NK-92 (cell line): ENCODE measurements around the gene AMN1.
"Not testable (repeated sequence)": the region's sequence is repeated elsewhere in the genome, so short reads cannot be mapped to it uniquely, and the experiment has no call there.

Experiments used
- DNase-seq: peaks from one replicate; lab custom pipeline; 2025; ENCODE audit not compliant: unreplicated experiment; lab: John Stamatoyannopoulos, UW

AMN1 gene

DNA sequence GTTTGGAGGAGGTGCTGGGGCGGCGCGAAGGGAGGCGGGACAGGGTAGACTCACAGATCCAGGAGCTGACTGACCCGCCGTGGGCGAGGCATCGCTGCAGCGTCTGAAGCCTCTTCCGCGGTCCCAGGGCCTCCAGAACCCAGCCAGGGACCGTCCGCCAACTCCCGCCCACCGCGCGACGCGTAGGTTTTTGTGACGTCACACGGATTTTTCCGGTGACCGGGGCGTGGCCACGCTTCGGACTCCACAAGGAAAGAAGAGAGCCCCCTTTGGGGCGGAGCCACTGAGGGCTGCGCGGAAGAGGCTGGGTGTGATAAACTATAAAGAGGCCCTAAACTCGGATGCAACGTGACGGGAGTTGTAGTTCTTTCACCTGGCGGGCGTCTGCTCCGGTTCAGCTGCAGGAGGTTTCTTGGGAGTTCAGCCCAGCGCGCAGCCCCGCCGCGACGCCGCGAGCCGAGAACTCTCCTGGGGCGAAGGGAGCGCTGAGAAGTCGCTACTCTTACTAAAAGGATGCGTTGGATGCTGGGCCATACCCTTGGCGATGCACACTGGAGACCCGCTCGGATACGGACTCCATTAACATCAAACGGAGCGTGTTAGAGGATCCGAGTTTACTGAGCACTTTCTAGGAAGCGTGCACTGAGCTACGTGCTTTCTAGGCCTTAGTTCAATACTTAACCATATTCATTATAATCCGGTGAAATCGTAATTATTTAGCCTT, at the start of gene AMN1:
Gene AMN1 (minus strand): TSS at position 105 of the 724 bp plus-strand sequence. CDS start 13 bp downstream, at position 92.
- DNase-seq: peak; percentile 66

DNA sequence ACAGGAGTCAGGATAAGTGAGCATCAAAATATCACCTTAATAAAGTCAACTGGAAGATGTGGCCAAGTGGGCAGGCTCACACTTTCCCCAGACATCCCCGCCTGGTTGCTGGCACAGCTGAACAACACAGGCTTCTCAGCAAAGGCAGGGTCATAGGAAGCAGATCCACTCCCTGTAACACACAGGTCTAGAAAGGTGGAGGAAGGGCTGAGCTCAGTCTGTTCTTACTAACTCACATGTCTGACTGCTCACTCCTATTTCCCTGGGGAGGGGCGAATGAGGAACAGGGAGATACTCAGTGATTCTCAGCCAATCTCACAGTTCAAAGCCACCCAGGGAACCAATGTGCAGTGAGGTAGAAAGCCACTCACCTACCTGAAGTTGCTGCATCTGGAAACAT, 45.0 kb upstream of the AMN1 start:
- no peak for DNase-seq

DNA sequence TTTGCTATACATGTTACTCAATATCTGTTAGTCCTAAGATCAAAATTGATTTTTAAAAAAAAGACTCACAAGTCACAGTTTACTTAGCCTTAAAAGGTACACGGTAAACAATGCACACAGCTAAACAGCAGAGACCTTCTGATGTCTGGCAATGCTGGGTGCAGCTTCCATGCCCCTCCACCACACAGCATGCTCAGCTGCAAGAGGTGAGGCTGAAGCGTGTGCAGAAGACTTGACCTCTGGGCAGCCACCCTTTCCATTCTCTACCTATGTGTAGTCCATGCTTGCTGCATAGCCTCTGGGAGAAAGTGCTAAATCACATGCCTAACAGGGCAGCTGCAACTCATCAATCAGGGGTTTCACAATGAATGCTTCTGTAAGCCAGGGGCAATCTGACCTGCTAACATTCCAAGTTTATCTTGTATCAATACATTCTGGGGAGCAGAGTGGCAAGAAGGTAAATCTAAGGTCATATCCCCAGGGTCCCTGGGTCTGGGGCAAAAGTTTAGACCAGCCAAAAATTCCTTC, 44.5 kb upstream of the AMN1 start:
- DNase-seq: no peak

DNA sequence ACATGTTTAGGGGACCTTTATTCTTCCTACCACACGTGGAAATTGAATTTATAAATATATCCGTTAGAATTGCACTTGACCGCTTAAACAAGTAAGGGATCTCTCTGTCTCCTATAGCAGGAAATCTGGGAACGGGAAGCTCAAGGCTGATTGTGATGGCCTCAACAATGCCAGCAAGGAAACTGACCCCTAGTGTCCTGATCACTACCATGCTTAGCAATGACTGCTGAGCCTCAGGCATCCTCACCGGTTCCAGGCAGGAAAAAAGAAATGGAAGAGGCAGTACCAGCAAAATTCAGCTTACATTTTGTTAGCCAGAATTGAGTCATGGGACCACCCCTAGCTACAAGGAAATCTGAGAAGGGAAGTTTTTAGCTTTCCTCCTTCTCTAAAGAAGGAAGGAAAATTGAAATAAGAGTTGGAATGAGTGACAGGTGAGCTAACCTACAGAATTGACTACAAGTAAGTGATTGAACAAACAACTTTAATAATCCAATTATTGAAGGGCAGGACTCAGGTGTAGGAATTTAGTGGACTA, 43.9 kb upstream of the AMN1 start:
- DNase-seq: no peak

DNA sequence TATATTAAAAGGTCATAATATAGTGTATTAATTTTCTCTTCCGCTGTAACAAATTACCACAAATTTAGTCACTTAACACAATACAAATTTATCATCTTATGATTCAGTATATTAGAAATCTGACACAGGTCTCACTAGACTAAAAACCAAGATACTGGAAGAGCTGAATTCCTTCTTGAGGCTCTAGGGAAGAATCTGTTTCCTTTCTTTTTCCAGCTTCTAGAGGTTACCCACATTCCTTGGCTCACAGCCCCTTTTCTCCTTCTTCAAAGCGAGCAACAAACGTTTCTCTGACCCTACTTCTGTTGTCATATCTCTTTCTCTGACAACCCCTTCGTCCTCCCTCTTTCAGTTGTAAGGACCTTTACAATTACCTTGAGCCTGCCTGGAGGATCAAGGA, 43.4 kb upstream of the AMN1 start:
- DNase-seq: no peak

DNA sequence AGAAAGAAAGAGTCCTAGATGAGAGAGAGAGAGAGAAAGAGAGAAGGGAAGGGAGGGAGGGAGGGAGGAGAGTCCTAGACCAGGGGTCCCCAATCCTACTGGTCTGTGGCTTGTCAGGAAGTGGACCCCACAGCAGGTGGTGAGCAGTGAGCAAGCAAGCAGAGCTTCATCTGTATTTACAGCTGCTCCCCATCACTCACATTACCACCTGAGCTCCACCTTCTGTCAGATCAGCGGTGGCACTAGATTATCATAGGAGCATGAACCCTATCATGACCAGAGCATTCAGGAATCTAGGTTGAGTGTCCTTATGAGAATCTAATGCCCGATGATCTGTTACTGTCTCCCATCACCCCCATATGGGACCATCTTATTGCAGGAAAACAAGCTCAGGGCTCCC, 39.2 kb upstream of the AMN1 start:
- DNase-seq: no peak

DNA sequence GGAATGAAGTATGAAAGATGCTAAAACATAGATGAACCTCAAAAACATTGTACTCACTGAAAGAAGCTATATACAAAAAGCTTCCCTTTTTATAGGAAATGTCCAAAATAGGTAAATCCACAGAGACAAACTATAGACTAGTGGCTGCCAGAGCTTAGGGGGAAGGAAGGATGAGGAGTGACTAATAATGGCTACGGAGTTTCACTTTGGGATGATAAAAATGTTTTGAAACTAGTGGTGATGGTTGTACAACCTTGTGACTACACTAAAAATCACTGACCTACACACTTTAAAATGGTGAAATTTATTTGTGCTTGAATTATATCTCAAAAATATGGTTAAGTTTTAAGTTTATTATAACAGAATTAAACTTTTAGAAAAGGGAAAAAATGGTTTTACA, 37.1 kb upstream of the AMN1 start:
- DNase-seq: no peak

DNA sequence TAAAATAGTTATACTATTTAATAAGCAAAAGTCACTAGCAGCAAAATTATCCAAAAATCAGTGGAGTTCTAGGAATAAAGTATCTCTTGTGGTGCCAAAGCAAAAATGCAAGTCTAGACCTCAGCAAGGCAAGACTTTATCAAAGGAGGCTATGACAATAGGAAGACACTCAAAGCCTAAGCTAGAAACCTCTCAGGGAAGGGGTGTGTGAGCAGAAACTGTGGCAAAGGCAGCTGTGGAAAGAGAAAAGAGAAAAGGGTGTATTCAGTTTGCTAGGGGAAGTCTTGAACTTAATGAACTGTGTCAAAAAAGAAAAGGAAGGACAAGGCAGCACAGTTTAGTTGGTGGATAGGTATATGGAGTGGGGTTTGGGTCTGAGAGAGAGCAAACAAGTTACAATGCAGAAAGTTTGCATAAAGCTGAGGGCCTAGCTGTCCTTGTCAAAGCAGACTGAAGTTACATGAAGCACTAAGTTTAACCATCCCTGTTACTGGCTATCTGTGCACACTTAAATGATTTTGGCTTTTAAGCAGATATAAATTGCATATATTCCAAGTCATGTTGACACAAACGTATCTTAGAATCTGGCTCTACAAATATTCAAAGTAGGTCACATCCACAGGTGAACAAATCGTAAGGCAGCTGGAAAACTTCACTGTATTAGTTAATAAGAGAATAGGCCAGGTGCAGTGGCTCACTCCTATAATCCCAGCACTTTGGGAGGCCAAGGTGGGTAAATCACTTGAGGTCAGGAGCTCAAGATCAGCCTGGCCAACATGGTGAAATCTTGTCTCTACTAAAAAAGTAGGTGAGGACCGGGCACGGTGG, 31.0 kb upstream of the AMN1 start:
- DNase-seq: no peak

DNA sequence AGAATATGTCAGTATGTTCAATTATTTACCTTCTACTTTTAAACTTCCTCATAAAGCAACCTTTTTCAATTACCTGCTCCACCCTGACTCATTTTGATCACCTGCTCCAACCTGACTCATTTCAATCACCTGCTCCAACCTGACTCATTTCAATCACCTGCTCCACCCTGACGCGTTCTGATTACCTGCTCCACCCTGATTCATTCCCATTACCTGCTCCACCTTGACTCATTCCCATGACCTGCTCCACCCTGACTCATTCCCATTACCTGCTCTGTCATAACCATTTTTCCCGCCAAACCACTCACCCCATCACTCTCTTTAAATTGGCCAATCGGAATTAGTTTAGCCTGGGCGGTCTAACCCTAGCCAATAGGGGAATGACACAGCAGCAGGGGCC, 29.5 kb upstream of the AMN1 start:
- not testable (repeated sequence) for DNase-seq

DNA sequence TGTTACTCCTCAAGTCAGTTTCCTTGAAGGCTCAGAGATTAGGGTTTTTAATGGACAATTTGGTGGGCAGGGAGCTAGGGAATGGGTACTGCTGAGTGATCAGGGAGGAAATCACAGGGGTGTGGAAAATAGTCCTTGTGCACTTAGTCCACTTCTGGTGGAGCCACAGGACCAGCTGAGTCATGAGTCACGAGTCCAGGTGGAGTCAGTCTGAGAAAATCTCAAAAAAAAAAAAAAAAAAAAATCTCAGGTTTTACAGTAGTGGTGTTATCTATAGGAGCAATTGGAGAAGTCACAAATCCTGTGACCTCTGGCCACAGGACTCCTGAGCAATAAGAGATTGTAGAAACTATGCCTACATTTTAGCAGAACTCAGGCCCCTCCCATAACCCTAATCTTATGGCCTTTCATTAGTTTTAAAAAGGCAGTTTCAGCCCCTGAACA, 28.2 kb upstream of the AMN1 start:
- DNase-seq: no peak

DNA sequence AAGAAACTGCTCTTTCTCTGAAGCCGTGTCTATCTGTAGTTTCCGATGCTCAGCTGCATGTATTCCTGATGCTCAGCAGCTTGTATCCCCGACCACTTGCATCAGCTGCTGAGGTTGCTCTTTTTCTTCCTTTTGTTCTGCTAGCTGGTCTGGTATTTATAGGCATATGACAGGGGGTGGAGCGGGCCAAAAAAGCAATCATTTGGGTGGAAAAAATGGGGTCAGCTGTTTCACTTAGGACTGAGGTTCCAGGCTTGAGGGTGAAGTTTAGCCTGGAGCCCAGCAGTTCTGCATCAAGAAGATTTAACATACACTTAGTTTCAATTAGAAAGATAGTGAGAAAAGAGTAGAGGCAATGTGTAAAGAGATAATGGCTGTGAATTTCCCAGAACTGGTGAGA, 23.6 kb upstream of the AMN1 start:
- DNase-seq: no peak

DNA sequence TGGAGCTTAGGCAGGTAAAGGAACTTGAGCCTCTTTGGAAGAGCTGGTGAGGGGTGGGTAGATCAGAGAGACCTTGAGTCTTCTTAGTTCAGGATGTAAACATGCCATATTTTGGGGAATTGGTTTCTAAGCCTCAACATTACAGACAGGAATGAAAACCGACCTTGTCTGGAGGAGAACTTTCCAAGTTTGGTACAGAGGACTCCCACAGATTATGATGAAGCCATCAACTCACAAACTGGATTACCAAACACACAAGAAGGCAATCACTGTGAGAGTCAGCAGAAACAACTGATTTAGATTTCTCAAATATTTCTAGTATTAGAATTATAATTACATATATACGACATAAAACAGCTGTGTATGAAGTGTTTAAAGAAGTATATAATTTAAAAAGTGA, 22.3 kb upstream of the AMN1 start:
- no peak for DNase-seq

DNA sequence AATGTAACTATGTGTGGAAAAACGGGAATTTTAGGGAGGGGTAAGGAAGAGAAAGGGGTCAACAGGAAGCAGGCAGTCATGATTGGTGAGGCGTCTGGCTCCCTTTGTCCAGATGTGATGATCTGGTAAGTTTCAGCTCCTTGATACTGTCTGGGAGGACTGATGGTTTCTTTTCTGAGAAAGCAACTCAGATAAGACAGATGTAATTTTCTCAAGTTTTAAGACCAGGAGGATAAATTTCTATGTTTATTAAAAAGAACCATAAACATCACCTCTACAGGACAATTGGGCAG, 21.9 kb upstream of the AMN1 start:
- no peak for DNase-seq

DNA sequence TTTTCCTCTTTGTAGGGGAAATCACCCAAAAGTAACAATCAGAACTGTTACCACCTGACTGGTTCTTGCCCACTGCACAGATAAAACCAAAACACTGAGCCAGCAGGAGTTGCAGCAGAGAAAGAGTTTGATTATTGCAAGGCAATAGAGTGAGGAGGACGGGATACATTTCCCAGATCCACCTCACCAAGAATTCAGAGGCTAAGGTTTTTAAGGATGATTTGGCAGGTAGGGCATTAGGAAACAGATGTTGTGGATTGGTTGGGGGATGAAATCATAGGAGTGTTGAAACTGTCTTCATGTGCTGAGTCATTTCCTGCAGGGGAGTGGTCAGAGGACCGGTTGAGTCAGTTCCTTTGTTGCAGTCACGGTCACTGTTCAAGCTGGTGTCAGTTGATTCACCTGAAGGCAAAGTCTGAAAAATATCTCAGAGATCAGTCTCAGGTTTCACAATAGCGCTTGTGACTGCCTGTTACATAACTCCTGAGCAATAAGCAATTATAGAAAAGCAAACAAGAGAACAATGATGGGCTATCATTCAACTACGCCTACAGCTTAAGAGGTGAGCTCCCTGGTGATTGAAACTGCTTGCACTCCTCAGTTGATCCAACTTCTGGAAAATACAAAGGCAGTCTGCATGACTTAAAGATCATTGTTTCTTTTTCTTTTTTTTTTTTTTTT, 20.3 kb upstream of the AMN1 start:
- no peak for DNase-seq

DNA sequence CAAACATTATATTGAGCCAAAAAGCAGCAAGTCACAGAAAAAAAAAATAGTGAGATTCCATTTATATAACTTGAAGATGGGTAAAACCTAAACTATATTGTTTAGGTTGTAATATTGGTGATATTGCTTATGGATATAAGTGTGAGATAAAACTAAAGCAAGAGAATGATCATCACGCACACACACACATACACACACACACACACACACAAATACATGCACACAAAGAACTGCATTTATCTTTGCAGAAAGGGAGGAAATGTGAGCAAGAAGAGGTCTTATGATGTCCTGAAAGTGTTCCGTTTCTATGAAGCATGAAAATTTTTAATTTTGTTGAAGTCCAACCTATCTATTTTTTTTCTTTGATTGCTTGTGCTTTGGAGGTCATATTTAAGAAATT, 16.4 kb upstream of the AMN1 start:
- no peak for DNase-seq

DNA sequence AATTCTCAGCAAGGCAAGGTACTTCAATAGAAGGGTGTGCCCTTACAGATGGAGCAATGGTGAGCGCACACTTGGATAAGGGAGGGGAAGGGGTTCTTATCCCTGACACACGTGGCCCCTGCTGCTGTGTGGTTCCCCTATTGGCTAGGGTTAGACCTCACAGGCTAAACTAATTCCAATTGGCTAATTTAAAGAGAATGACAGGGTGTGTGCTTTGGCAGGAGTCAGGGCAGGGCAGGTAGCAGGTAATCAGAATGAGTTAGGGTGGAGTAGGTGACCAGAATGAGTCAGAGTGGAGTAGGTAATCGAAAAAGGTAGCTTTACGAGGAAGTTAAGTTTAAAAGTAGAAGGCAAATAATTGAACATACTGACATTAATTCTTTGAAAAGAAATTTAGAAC, 15.5 kb upstream of the AMN1 start:
- DNase-seq: not testable (repeated sequence)

DNA sequence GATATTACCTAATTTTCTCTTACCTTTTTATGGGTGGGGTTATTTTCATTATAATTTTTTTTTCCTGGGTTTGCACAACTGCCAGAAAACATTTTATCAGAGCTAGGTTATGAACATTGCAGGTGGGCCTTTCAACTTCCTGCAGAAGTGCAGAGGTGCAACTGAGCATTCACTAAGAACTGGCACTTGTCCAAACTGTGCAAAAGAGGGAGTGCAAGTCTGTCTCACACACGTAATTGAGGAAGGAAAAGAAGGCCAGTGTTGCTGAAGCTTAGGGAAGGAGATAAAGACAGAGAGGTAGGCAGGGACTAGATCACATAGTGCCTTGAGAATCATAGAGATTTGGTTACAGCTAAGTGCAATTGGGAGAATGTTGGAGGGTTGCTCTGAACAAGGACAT, 14.1 kb upstream of the AMN1 start:
- no peak for DNase-seq

DNA sequence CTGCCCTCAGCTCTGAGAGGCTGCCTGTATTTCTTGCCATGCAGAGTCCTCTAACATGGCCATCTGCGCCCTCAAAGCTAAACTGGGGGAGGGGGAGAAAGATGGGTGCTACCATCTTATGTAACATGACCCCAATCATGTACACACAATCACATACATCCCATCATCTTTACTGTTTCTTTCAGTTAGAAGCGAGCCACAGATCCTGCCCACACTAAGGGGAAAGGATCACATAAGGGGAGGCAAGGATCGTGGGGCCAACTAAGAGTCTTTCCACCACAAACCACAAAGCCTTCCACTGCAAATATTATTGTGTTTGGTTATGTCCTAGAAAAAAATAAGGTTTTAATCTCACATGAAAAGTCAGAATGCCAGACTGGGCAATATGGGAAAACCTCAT, 11.8 kb upstream of the AMN1 start:
- DNase-seq: no peak

DNA sequence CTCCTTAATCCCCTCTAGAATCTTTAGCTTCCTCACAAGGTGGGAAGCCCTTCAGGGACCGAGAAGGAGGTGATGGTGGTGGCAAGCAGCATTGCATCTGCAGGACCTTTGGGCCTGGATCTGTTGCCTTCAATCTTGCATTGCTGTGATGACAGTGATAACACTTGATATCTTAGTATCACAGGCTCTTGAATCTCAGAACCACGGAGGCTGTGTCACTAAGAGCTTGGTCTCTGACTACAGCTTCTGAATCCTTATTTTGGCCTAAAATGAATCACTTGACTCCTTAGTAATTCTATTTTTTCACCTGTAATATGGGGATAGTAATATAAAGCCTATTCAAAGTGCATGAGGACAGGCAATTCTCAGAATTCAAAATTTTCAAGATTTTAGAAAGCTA, 8.9 kb upstream of the AMN1 start:
- no peak for DNase-seq

DNA sequence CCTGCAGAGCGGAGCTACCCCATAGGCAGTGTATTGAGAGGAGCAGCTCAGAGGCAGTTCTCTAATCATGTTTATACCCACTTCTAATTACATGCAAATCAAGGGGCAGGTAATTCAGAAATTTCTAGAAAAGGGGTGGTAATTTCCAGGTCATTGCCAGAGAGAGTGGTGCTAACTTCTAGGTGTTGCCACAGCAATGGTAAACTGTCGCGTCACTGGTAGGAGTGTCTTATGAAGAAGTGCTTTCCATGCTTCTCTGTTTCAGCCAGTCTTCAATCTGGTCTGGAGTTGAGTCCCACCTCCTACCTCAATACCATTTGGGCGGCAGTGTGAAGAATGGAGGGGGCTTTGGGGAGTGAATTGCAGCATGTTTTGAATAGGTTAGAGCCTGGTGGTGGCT, 8.5 kb upstream of the AMN1 start:
- no peak for DNase-seq

DNA sequence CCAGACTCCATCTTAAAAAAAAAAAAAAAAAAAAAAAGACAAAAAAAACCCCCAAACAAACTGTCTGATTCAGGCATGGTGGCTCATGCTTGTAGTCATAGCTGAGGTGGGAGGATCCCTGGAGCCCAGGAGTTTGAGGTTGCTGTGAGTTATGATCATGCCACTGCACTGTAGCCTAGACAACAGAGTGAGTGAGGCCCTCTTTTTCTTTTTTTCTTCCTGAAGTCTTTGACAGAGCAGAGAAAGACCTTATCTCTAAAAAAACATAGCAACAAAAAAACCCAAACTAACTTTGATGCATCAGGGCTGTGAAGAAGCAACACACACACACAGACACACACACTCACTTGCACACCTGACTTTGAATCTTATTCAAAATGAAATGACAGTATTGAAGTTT, 7.7 kb upstream of the AMN1 start:
- DNase-seq: no peak
